NCI-H146 treated with DMSO at 0.1 percent for 48 hours (cell line): Measurements from ENCODE around the gene VRK1.
A peak's percentile ranks its signal among the peaks of the same experiment; 100 is the strongest.
"Not testable (repeated sequence)": the region's sequence is repeated elsewhere in the genome, so short reads cannot be mapped to it uniquely, and the experiment has no call there.

ENCODE experiments used
- DNase-seq: peaks from one replicate; lab custom pipeline; 2025; ENCODE audit not compliant: unreplicated experiment; lab: John Stamatoyannopoulos, UW

The VRK1 gene

GRCh38 chr14:96876747-96877146 lies 79.6 kb downstream of the VRK1 start:
- no peak for DNase-seq

GRCh38 chr14:96881713-96882112 lies 84.5 kb downstream of the VRK1 start:
- no peak for DNase-seq

- not testable (repeated sequence) for DNase-seq
These were observed 86.8 kb downstream of the VRK1 start for GRCh38 chr14:96883974-96884373.

- DNase-seq = no peak
These were observed 91.0 kb downstream of the VRK1 start for GRCh38 chr14:96888158-96888557.

GRCh38 chr14:96888593-96888992 lies 91.4 kb downstream of the VRK1 start:
- peak; percentile 19 for DNase-seq

GRCh38 chr14:96889091-96889490 lies 91.9 kb downstream of the VRK1 start:
- DNase-seq = no peak

- DNase-seq = no peak
These were observed 96.9 kb downstream of the VRK1 start for GRCh38 chr14:96893966-96894622.

GRCh38 chr14:96894966-96895365 lies 97.8 kb downstream of the VRK1 start:
- DNase-seq = no peak

- no peak for DNase-seq
These were observed 98.6 kb downstream of the VRK1 start for GRCh38 chr14:96895658-96896271.

GRCh38 chr14:96897184-96897583 lies 100.0 kb downstream of the VRK1 start:
- DNase-seq = no peak

- DNase-seq = no peak
These were observed 104.0 kb downstream of the VRK1 start for GRCh38 chr14:96901227-96901626.

GRCh38 chr14:96902004-96902403 lies 104.8 kb downstream of the VRK1 start:
- DNase-seq = no peak

GRCh38 chr14:96903444-96904023 lies 106.4 kb downstream of the VRK1 start:
- no peak for DNase-seq

- DNase-seq = no peak
These were observed 107.0 kb downstream of the VRK1 start for GRCh38 chr14:96904201-96904600.

- no peak for DNase-seq
These were observed 107.9 kb downstream of the VRK1 start for GRCh38 chr14:96905065-96905464.

- DNase-seq = no peak
These were observed 108.6 kb downstream of the VRK1 start for GRCh38 chr14:96905825-96906224.

GRCh38 chr14:96906434-96906833 lies 109.3 kb downstream of the VRK1 start:
- DNase-seq = no peak

- DNase-seq = no peak
These were observed 112.7 kb downstream of the VRK1 start for GRCh38 chr14:96909841-96910364.

- no peak for DNase-seq
These were observed 114.4 kb downstream of the VRK1 start for GRCh38 chr14:96911499-96912149.

- no peak for DNase-seq
These were observed 117.5 kb downstream of the VRK1 start for GRCh38 chr14:96914571-96915128.

GRCh38 chr14:96915478-96915877 lies 118.3 kb downstream of the VRK1 start:
- no peak for DNase-seq
